GM21367 (cell line): ENCODE measurements around the gene AHNAK.
"Not testable (repeated sequence)": the region's sequence is repeated elsewhere in the genome, so short reads cannot be mapped to it uniquely, and the experiment has no call there.

Experiments used
- ATAC-seq: cut with Tn5 transposase; IDR thresholded peaks from one replicate; pipeline ENCODE4 v1.9.1; 2021; ENCODE audit not compliant: unreplicated experiment

Gene AHNAK

GRCh38 chr11:62390722-62391121 is 155.9 kb downstream of the AHNAK start:
- ATAC-seq, result no peak

- ATAC-seq, result no peak
Measured at GRCh38 chr11:62390237-62390636, 156.4 kb downstream of the AHNAK start.

GRCh38 chr11:62388999-62389398 is 157.6 kb downstream of the AHNAK start:
- ATAC-seq, result no peak

GRCh38 chr11:62387381-62387780 is 159.2 kb downstream of the AHNAK start:
- ATAC-seq, result no peak

GRCh38 chr11:62386083-62386482 is 160.5 kb downstream of the AHNAK start:
- not testable (repeated sequence) for ATAC-seq

GRCh38 chr11:62383822-62384221 is 162.8 kb downstream of the AHNAK start:
- no peak for ATAC-seq
